Metanephros (tissue), 1 donor: ENCODE results near the gene PAK6. TPM values are rescaled to one million over a fixed set of nuclear protein-coding genes. Genes with fewer than 3 reads are reported as not detected.

Experiments used
- total RNA-seq: library from RNA; depleted of rRNA; stranded (reverse); fragments of >200 nt; gene quantifications from one replicate; pipeline ENCODE4 v1.2.3, GENCODE V29; 2014

Gene PAK6
- 9.8 TPM for total RNA-seq

GRCh38 chr15:40238532-40239403, at the start of gene PAK6:
TSS of gene PAK6 (plus strand) at chr15:40239063. CDS start at chr15:40264786, 25,723 bp downstream.

GRCh38 chr15:40282869-40283614, 44.2 kb downstream of the PAK6 start, which contains the start of gene ANKRD63:
TSS of gene ANKRD63 (minus strand) at chr15:40283064. CDS start at chr15:40282586, 478 bp downstream.

DNA sequence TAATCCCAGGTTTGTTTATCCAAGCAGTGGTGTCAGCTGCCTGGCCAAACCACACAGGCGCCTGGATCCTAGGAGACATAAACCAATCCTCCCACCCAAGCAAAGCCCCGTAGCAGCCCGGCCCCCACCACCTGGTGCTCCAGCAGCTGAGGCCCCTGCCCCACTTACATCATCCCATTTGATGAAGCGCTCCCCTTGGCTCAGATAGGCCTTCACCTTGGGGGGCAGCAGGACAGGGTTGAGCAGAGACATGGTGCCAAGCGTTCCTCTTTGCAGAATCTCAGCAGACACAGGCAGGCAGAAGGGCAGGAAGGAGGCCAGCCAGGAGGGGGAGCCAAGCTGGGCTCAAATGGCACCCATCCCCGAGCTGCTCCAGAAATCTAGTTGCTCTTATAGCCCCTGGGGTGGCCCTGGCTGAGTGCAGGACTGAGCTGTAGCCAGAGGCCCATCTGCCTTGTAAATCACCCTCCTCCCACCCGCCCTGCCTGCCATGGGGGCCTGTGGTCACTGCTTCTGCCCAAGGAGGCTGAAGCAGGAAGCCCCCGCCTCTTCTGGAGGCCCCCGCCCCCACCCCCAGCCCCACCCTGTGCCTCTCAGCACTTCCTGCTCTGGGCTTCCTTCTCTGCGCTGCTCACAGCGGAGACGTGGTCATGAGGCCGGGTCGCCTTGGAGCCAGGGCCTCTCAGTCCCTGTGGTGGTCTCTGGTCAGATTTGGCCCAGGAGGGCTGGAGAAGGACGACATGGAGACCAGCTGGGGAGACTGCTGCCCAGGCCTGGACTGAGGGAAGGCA, 68.8 kb downstream of the PAK6 start, which contains the start of gene PLCB2:
PLCB2 (minus strand) TSS at position 515 of the 791 bp plus-strand sequence; CDS start at position 252, 263 bp downstream.

GRCh38 chr15:40323239-40323952, 84.5 kb downstream of the PAK6 start, which contains the start of gene INAFM2:
TSS of gene INAFM2 (plus strand) at chr15:40323692. CDS start at chr15:40324056, 364 bp downstream.

Other genes with a start within 250 kb of the PAK6 start
- gene SRP14, start 199.9 kb upstream of the PAK6 start, total RNA-seq, result 128 TPM
- gene BMF, start 130.2 kb upstream of the PAK6 start, total RNA-seq, result 38.5 TPM
- 16.1 TPM for gene BUB1B, start 78.0 kb upstream of the PAK6 start, total RNA-seq
- 0.58 TPM for gene ANKRD63, start 44.0 kb downstream of the PAK6 start, total RNA-seq
- 14.3 TPM for gene PLCB2, start 68.9 kb downstream of the PAK6 start, total RNA-seq
- gene INAFM2, start 84.6 kb downstream of the PAK6 start, total RNA-seq, result 10.1 TPM
- 6.3 TPM for gene CCDC9B, start 101.9 kb downstream of the PAK6 start, total RNA-seq
- not detected for gene PHGR1, start 112.0 kb downstream of the PAK6 start, total RNA-seq
- gene DISP2, start 119.2 kb downstream of the PAK6 start, total RNA-seq, result 1.4 TPM
- gene KNSTRN, start 143.7 kb downstream of the PAK6 start, total RNA-seq, result 19.6 TPM
- gene IVD, start 166.7 kb downstream of the PAK6 start, total RNA-seq, result 63.8 TPM
- 14.0 TPM for gene BAHD1, start 201.9 kb downstream of the PAK6 start, total RNA-seq
- 20.1 TPM for gene CHST14, start 231.9 kb downstream of the PAK6 start, total RNA-seq